Body of pancreas (tissue), 4 donors: ENCODE measurements around the gene PPP6R3.

Experiments used
- POLR2A ChIP-seq, 3 donors: fragments of 450-650 bp; IDR thresholded peaks; one replicate each; pipeline ENCODE4 v1.6.1; 2016; ENCODE audit warnings: antibody characterized with exemption in 3 of 3, mild to moderate bottlenecking in 2 of 3
- TF ChIP-seq, protein P1 (sequence below), 7 experiments: fragments of 450-650 bp in 4 of 7; fragments of 200-600 bp in 3 of 7; sonication (generic) in 3 of 7; IDR thresholded peaks; one replicate each; pipeline ENCODE4 v1.5.1; 2016 to 2019; ENCODE audit warnings: antibody characterized with exemption in 7 of 7

DNA sequence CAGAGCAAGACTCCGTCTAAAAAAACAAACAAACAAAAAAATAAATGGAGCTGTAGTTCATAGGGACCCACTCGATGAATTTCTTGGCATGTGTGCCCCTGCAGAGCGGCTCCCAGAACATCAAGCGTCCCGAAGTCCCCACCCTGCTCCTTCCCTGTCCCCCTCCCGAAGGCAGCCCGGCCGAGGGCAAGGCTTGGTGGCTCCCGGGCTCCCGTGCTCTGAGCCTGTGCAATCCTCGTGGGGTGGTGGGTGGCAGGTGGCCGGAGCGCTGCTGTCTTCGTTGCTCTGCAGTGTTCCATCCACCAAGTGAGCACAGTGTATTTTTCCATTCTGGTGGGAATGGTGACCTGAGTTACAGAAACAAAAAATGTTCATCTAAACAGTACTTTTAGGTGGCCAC is 190.2 kb downstream of the PPP6R3 start:
- no peak for TF ChIP-seq POLR2A (IDR thresholded peaks at IDR 0.05)
- TF ChIP-seq, protein P1, sequence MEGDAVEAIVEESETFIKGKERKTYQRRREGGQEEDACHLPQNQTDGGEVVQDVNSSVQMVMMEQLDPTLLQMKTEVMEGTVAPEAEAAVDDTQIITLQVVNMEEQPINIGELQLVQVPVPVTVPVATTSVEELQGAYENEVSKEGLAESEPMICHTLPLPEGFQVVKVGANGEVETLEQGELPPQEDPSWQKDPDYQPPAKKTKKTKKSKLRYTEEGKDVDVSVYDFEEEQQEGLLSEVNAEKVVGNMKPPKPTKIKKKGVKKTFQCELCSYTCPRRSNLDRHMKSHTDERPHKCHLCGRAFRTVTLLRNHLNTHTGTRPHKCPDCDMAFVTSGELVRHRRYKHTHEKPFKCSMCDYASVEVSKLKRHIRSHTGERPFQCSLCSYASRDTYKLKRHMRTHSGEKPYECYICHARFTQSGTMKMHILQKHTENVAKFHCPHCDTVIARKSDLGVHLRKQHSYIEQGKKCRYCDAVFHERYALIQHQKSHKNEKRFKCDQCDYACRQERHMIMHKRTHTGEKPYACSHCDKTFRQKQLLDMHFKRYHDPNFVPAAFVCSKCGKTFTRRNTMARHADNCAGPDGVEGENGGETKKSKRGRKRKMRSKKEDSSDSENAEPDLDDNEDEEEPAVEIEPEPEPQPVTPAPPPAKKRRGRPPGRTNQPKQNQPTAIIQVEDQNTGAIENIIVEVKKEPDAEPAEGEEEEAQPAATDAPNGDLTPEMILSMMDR (IDR thresholded peaks at IDR 0.05) = no peak
